SK-N-SH treated with all-trans-retinoic acid at 6 μM for 48 hours (cell line): ENCODE measurements around the gene MRPS14.

Experiments used
- ARNTL ChIP-seq: fragments of 450-650 bp; formaldehyde crosslinking; IDR thresholded peaks from 2 replicates; pipeline ENCODE4 v1.5.0; 2020; ENCODE audit warnings: low read depth, mild to moderate bottlenecking, moderate library complexity, borderline replicate concordance
- RARB ChIP-seq: fragments of 250-450 bp; sonication (Bioruptor Pico); IDR thresholded peaks from 2 replicates; pipeline ENCODE4 v1.8.0; 2021; ENCODE audit warnings: mild to moderate bottlenecking, moderate library complexity
- TCF4 ChIP-seq: fragments of 250-450 bp; sonication (Bioruptor Pico); IDR thresholded peaks from 2 replicates; pipeline ENCODE4 v1.8.0; 2021; ENCODE audit warnings: mild to moderate bottlenecking, moderate library complexity, borderline replicate concordance
- TOX ChIP-seq: fragments of 250-450 bp; sonication (Bioruptor Pico); IDR thresholded peaks from 2 replicates; pipeline ENCODE4 v1.8.0; 2021; ENCODE audit warnings: mild to moderate bottlenecking, moderate library complexity, borderline replicate concordance
- TF ChIP-seq, protein P1 (sequence below): fragments of 250-450 bp; sonication (Bioruptor Pico); IDR thresholded peaks from 2 replicates; pipeline ENCODE4 v1.5.1; 2021; ENCODE audit warnings: mild to moderate bottlenecking, moderate library complexity

DNA sequence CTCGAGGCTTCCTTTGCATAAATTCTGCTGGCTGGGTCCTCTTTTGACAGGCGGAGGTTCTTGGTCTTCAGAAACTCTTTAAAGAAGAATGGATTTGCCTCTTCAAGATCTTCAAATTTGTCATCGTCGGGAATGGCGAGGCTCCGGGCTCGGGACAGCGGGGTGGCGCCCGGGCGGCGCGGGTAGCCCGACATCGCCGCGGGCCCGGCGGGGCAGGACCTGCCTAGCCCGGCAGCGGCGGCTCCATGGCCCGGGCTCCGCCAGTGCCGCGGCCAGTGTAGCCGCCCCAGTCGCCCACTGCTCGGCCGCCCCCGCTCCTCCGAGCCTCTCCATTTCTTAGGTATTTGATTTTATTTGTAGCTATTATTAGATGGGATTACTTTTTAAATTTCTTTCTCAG, 22.3 kb upstream of the MRPS14 start:
- no peak for TF ChIP-seq TOX (CRISPR knock-in tag)
- TF ChIP-seq RARB (CRISPR knock-in tag) = no peak
- TF ChIP-seq TCF4 (CRISPR knock-in tag) = no peak
- TF ChIP-seq, protein P1, sequence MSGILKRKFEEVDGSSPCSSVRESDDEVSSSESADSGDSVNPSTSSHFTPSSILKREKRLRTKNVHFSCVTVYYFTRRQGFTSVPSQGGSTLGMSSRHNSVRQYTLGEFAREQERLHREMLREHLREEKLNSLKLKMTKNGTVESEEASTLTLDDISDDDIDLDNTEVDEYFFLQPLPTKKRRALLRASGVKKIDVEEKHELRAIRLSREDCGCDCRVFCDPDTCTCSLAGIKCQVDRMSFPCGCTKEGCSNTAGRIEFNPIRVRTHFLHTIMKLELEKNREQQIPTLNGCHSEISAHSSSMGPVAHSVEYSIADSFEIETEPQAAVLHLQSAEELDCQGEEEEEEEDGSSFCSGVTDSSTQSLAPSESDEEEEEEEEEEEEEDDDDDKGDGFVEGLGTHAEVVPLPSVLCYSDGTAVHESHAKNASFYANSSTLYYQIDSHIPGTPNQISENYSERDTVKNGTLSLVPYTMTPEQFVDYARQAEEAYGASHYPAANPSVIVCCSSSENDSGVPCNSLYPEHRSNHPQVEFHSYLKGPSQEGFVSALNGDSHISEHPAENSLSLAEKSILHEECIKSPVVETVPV = no peak
- TF ChIP-seq ARNTL = no peak
